B cell (primary cell): Measurements from ENCODE around the gene COL11A2. TPM values are rescaled to one million over a fixed set of nuclear protein-coding genes. Genes with fewer than 3 reads are reported as not detected.

Source experiments
- ATAC-seq: fragments of 200-7000 bp; cut with Tn5 transposase; one replicate; pipeline ENCODE4 v1.10.0; 2021; ENCODE audit warnings: low read depth, mild to moderate bottlenecking, moderate number of reproducible peaks, moderate library complexity
- CTCF ChIA-PET: fragments of 350-600 bp; sonication (Branson Sonifier 250); formaldehyde crosslinking; loops from one replicate; lab custom pipeline; 2021; ENCODE audit warnings: antibody characterized with exemption, inconsistent platforms; lab: Charles Lee
- POLR2A ChIA-PET: fragments of 350-600 bp; sonication (Branson Sonifier 250); formaldehyde crosslinking; loops from one replicate; lab custom pipeline; 2021; ENCODE audit warnings: antibody characterized with exemption; lab: Charles Lee
- DNase-seq: peaks from one replicate; pipeline ENCODE4 v3.0.0; 2013
- H2AFZ ChIP-seq: 2 replicates; pipeline ENCODE4 v1.6.1; 2012; ENCODE audit warnings: mild to moderate bottlenecking, low read depth, low read length; ENCODE audit not compliant: insufficient read depth, poor library complexity, severe bottlenecking
- H3K27ac ChIP-seq, 2 donors: 1 replicate in 1 of 2; 2 replicates in 1 of 2; pipeline ENCODE4 v1.5.1; 2012 to 2013; ENCODE audit warnings: low read length in 2 of 2, mild to moderate bottlenecking in 2 of 2, moderate library complexity in 1 of 2
- H3K27me3 ChIP-seq, 4 experiments: fragments of 200-600 bp in 1 of 4; sonication (generic) in 1 of 4; replicated peaks in 1 of 4; 1 replicate in 2 of 4; 2 replicates in 2 of 4; pipeline versions ENCODE4 v1.6.1 to v1.7.0; 2013 to 2016; ENCODE audit warnings: low read length in 3 of 4, mild to moderate bottlenecking in 2 of 4, mixed read lengths in 1 of 4, moderate library complexity in 1 of 4; ENCODE audit not compliant: insufficient read depth in 4 of 4, control insufficient read depth in 3 of 4; ENCODE audit errors: control extremely low read depth in 1 of 4
- H3K36me3 ChIP-seq, 2 experiments: replicated peaks in 1 of 2; 1 replicate in 1 of 2; 2 replicates in 1 of 2; pipeline versions ENCODE4 v1.6.1 to v1.7.1; 2013; ENCODE audit warnings: low read length in 1 of 2; ENCODE audit not compliant: insufficient read depth in 2 of 2, control insufficient read depth in 1 of 2; ENCODE audit errors: control extremely low read depth in 1 of 2, extremely low read depth in 1 of 2
- H3K4me1 ChIP-seq, 2 donors: fragments of 200-600 bp in 1 of 2; sonication (generic) in 1 of 2; 1 replicate in 1 of 2; 2 replicates in 1 of 2; pipeline versions ENCODE4 v1.5.1 to v1.6.1; 2013 to 2017; ENCODE audit warnings: low read length in 2 of 2; ENCODE audit not compliant: control insufficient read depth in 2 of 2, insufficient read depth in 2 of 2
- H3K4me2 ChIP-seq: replicated peaks from 2 replicates; pipeline ENCODE3; 2012; ENCODE audit warnings: mild to moderate bottlenecking, low read depth, low read length; ENCODE audit not compliant: poor library complexity, severe bottlenecking
- H3K4me3 ChIP-seq, 5 experiments: fragments of 200-600 bp in 1 of 5; sonication (generic) in 1 of 5; 1 replicate in 3 of 5; 2 replicates in 2 of 5; pipeline versions ENCODE4 v1.5.1 to v1.7.0; 2011 to 2016; ENCODE audit warnings: low read length in 4 of 5, mild to moderate bottlenecking in 4 of 5, low read depth in 2 of 5, control low read depth in 1 of 5, moderate library complexity in 1 of 5; ENCODE audit not compliant: insufficient read depth in 1 of 5; ENCODE audit errors: control extremely low read depth in 1 of 5, extremely low read depth in 1 of 5
- H3K79me2 ChIP-seq: fragments of 200-600 bp; sonication (generic); one replicate; pipeline ENCODE4 v1.6.0; 2016; ENCODE audit warnings: low read length; ENCODE audit not compliant: control insufficient read depth, insufficient read depth
- H3K9ac ChIP-seq: fragments of 200-600 bp; sonication (generic); 2 replicates; pipeline ENCODE4 v1.6.1; 2017; ENCODE audit warnings: mild to moderate bottlenecking, low read length, moderate library complexity
- H3K9me3 ChIP-seq, 3 donors: one replicate each; pipeline versions ENCODE4 v1.6.1 to v1.7.1; 2013; ENCODE audit warnings: low read length in 2 of 3; ENCODE audit not compliant: control insufficient read depth in 2 of 3, insufficient read depth in 1 of 3; ENCODE audit errors: control extremely low read depth in 1 of 3
- H4K20me1 ChIP-seq: 2 replicates; pipeline ENCODE4 v1.6.0; 2012; ENCODE audit warnings: mild to moderate bottlenecking, low read length; ENCODE audit not compliant: insufficient read depth, control insufficient read depth, poor library complexity, severe bottlenecking
- H3K27ac Mint-ChIP-seq: one replicate; pipeline ENCODE4 v1.8.0; 2021; ENCODE audit warnings: mixed read lengths
- H3K27me3 Mint-ChIP-seq: one replicate; pipeline ENCODE4 v1.8.0; 2021; ENCODE audit warnings: mixed read lengths
- H3K4me1 Mint-ChIP-seq: one replicate; pipeline ENCODE4 v1.8.0; 2021; ENCODE audit warnings: mixed read lengths
- H3K4me3 Mint-ChIP-seq: one replicate; pipeline ENCODE4 v1.8.0; 2021; ENCODE audit warnings: mixed read lengths
- H3K9me3 Mint-ChIP-seq: one replicate; pipeline ENCODE4 v1.8.0; 2022; ENCODE audit warnings: mixed read lengths; ENCODE audit not compliant: insufficient read depth
- EZH2 ChIP-seq: IDR thresholded peaks from 2 replicates; pipeline ENCODE4 v1.6.1; 2012; ENCODE audit warnings: borderline replicate concordance, low read depth, mild to moderate bottlenecking, moderate library complexity, low read length; ENCODE audit not compliant: insufficient read depth, poor library complexity, severe bottlenecking
- WGBS: methylation state at CpG from one replicate; pipeline ENCODE4 v1.1.5; 2013; ENCODE audit warnings: missing lambda C conversion rate; ENCODE audit not compliant: insufficient coverage; 5-methylcytosine and 5-hydroxymethylcytosine counted together
- intact Hi-C: fragments of 100-400 bp; cut with micrococcal nuclease; formaldehyde crosslinking; loops from one replicate; pipeline ENCODE4 v1.10.0; 2022
- polyA plus RNA-seq: library from polyadenylated mRNA; depleted of rRNA; stranded (reverse); fragments of >200 nt; gene quantifications from 2 replicates; pipeline ENCODE4 v1.2.3, GENCODE V29; 2012
- total RNA-seq, 2 donors: library from RNA; stranded (reverse); fragments of 120-200 nt in 1 of 2; gene quantifications; 1 replicate in 1 of 2; 2 replicates in 1 of 2; pipeline versions ENCODE4 v1.2.3 to v1.2.4, GENCODE V29; 2013 to 2022
- TF ChIP-seq, protein P1 (sequence below): fragments of 200-600 bp; IDR thresholded peaks from one replicate; pipeline ENCODE4 v1.8.0; 2022; ENCODE audit warnings: antibody characterized with exemption, mild to moderate bottlenecking

COL11A2 gene
- total and polyA plus RNA-seq, 2 donors (not counting 1 experiment from before 2014, with no cell fraction given): 0.39 to 0.82 TPM

DNA sequence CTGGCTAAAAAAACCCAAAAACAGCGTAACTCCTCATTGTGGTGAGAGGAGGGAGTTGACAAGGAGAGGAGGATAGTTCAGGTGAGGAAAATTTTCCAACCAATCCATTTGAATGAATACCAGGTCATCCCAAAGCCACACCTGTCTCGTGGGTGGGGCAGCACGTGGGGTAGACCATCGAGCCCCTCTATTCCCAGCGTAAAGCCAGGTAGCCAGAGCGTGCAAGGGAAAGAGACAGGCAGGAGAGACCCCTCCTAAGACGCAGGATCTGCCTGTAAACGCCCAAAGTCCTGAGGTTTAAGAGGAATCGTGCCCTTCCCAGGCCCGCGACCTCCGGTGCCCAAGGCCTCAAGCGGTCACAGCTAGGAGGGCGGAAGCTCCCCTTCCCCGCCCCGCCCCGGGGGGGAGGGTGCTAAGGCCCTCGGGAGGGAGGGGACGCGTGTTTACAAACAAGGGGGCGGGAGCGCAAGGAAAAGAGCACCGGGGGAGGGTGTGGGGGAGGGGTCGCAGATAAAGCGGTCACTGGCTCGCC lies 7.5 kb upstream of the COL11A2 start:
- peaks cover 26 to 50% of the 10 kb centered on the region in 2 donors for H3K4me1 ChIP-seq
- CTCF ChIA-PET: interaction anchor here (0.6 to 0.9 kb wide), 2 partner anchors 9 to 89 kb away, joined by 3 read pairs; partner anchors contain the start of genes RING1 and WDR46

More for the DNA sequence above, 7.5 kb upstream of the COL11A2 start:
- peak overlapping the region; percentile 78 for H3K4me2 ChIP-seq
- POLR2A ChIA-PET: interaction anchor here (0.6 to 1.5 kb wide), 11 partner anchors 8 to 370 kb away, joined by 3 to 13 read pairs (median 4); partner anchors contain the start of genes COL11A2, PHF1, RGL2 and RING1
- WGBS: under 1% methylated on average over 14 of the region's 26 CpGs
- TF ChIP-seq EZH2: no peak
- TF ChIP-seq, protein P1, sequence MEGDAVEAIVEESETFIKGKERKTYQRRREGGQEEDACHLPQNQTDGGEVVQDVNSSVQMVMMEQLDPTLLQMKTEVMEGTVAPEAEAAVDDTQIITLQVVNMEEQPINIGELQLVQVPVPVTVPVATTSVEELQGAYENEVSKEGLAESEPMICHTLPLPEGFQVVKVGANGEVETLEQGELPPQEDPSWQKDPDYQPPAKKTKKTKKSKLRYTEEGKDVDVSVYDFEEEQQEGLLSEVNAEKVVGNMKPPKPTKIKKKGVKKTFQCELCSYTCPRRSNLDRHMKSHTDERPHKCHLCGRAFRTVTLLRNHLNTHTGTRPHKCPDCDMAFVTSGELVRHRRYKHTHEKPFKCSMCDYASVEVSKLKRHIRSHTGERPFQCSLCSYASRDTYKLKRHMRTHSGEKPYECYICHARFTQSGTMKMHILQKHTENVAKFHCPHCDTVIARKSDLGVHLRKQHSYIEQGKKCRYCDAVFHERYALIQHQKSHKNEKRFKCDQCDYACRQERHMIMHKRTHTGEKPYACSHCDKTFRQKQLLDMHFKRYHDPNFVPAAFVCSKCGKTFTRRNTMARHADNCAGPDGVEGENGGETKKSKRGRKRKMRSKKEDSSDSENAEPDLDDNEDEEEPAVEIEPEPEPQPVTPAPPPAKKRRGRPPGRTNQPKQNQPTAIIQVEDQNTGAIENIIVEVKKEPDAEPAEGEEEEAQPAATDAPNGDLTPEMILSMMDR: no peak
- Mint-ChIP-seq H3K27me3 (no peaks in the 10 kb centered on the region), H3K9me3 (no peaks in the 10 kb centered on the region), H3K4me3 (peak overlapping the region; percentile 99), H3K27ac (peak overlapping the region; percentile 90), H3K4me1 (peaks cover 65% of the 10 kb centered on the region)
- H3K27ac ChIP-seq: peak overlapping the region; percentile 93 to 94
- no peaks in the 10 kb centered on the region for H3K27me3 ChIP-seq
- H2AFZ ChIP-seq: peak overlapping the region; percentile 79
- DNase-seq (no peak), ATAC-seq (peak; percentile 8)
- intact Hi-C loops: loop anchor here (1.0 to 10.0 kb wide), 9 partner anchors 9 to 1225 kb away; partner anchors contain the start of genes AGPAT1, CUTA, DXO and PFDN6
- peaks cover 0 to 49% of the 10 kb centered on the region in 2 experiments for H3K36me3 ChIP-seq
- H3K9ac ChIP-seq: peak overlapping the region; percentile 75
- peak overlapping the region; percentile 56 to 99 (median 92) for H3K4me3 ChIP-seq
- H3K79me2 ChIP-seq: peaks cover 55% of the 10 kb centered on the region
- peaks cover 25% of the 10 kb centered on the region for H4K20me1 ChIP-seq
- H3K9me3 ChIP-seq: no peaks in the 10 kb centered on the region
